Suppressor macrophage treated with lipopolysaccharide for 1 hour (primary cell): Measurements from ENCODE around the gene LRRC2.
A peak's percentile ranks its signal among the peaks of the same experiment; 100 is the strongest.
"Not testable (repeated sequence)": the region's sequence is repeated elsewhere in the genome, so short reads cannot be mapped to it uniquely, and the experiment has no call there.

Experiments used
- DNase-seq, 3 donors: peaks; one replicate each; pipeline ENCODE4 v3.0.0-alpha.2; 2020 to 2022

LRRC2 gene

DNA sequence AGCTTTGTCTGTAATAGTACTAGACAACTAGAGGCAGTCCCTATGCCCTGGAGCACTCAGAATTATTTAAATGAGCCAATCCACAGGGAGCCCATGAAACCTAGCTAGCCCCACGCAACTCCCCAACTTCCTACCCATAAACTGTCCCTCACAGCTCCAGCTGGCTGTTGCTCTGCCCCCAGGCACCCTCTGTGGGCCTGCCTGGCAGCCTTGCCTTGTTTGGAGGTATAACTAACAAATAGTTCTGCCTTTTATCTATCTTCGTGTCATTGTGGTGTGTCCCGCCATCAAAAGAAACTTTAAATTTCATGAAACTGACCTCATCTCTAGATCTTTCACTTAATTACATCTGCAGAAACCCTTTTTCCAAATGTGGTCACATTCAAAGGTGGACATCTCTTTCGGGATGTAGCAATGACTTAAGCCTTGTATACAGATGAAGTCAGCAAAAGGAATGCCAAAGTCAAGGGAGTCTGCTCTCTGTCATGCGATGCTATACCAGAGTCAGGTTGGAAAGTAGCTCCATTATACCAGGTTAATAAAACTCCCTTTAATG is 70.1 kb downstream of the LRRC2 start:
- DNase-seq = no peak

DNA sequence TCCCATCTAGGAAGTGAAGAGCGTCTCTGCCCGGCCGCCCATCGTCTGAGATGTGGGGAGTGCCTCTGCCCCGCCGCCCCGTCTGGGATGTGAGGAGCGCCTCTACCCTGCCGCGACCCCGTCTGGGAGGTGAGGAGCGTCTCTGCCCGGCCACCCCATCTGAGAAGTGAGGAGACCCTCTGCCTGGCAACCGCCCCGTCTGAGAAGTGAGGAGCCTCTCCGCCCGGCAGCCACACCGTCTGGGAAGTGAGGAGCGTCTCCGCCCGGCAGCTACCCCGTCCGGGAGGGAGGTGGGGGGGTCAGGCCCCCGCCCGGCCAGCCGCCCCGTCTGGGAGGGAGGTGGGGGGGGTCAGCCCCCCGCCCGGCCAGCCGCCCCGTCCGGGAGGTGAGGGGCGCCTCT is 71.6 kb downstream of the LRRC2 start:
- not testable (repeated sequence) for DNase-seq

DNA sequence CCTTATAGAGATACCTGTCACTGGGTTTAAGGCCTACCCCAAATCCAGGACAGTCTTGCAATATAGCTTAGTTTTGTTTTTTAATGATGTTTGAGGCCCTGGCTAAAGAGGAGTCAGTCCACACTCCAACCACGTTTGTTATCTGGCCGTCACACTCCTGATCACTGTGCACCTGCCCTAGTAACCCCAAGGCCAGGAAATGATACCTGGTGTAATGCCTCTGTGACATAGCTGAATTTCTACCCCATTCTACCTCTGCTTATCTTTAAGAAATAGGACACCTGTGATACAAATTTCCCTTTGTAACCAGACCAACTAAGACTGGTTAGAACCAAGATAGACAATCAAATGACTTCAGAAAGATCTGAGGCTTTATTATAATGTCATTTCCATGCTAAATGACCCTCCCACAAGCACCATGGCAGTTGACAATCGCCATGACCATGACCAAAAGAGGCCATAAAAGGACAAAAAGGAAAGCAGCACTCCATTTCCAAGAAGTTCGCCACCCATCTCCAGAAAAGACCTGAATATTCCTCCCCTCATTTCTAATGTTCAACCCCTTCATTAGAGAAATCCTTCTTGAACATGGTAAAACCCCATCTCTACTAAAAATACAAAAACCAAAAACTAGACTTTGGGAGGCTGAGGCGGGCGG is 73.1 kb downstream of the LRRC2 start:
- no peak for DNase-seq

DNA sequence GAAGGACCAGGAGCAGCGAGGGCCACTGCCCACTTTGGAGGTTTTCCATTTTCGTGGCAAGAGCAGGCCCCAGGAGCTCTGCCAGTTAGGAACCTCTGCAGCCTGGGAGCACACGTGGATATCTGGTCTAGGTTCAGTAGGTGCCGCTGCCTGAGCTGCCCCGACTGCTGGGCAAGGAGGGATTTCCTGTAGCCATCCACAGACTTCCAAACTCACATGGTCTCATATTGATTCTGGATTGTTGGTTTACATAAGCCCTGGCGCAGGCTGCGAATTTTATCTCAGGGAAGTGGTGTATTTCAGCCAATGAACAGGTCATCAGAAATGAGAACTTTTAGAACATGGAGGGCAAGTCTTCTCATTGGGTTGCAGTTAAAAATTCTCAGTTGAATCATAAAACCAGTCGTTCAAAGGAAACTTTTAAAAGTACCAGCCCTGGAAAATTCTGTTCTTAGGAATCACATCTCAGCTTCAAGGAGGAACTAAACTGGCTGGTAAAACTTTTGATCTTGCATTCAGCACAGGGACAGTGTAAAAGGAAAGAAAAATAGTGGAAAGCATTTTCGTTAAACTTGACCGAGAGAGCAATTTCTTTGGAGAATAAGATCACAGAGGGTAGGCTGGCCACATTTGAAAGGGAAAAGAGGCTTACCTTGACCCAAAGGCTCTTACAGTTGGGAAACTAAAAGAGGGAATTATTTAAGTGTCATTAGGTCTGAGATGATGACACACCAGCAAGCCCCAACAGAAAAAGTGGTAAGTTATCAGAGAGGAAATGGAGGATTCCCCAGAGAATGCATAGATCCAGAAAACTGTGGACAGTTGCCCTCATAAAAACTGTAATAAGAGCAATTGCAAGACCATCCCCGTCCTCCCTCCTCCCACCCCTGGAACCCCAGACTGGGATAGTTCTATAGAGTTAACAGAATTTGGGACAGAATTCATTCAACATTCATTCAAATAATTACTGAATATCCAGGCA is 74.7 kb downstream of the LRRC2 start:
- DNase-seq = peak in 1 of 3 donors; percentile 35

DNA sequence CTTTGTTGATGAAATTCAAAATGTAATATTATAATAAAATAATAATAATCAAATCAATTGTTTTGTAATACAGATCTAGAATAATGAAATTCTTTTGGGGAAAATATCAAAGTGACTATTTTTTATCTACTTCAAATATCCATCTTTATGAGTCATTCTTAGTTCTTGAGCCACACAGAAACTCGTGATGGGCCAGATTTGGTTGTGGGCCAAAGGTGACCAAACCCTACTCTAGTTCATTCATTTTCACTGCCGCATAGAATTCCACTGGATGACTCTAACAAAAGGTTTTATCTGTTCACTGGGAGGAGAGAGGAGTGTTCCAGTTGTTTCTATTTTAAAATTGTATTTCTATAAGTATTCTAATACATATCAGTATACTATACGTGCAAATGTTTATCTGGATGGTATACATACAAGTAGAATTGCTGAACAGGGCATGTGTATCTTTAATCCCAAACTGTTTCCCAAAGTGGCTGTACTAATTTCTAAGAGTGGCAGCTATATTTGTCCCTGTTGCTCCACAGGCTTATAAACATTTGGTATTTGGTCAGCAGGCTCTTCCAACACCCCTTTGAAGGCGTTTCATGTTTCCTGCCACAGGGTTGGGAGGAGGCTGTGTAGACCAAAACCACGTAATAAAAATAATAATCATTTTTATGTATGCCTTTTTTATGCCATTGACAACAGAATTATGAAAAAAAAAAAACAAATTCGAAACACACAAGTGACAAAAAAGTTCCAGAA is 75.6 kb downstream of the LRRC2 start:
- peak in 1 of 3 donors; percentile 15 for DNase-seq

DNA sequence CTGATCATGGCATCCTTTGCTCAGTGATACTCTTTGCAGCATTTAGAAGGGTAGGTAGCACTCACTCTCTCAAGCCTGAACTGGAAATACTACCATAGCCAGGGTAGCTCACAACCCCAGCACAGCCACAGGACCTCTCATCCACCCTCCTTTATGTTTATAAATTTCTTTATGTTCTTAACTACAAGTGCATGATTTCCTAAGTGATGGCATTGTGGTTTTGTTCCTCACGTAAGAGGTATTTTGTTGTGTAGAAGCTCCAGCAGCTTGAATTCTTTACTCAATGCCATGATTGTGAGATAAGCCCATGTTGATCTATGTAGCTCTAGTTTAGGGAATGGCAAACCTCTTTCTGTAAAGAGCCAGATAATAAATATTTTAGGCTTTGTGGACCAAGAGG is 76.2 kb downstream of the LRRC2 start:
- DNase-seq = no peak

DNA sequence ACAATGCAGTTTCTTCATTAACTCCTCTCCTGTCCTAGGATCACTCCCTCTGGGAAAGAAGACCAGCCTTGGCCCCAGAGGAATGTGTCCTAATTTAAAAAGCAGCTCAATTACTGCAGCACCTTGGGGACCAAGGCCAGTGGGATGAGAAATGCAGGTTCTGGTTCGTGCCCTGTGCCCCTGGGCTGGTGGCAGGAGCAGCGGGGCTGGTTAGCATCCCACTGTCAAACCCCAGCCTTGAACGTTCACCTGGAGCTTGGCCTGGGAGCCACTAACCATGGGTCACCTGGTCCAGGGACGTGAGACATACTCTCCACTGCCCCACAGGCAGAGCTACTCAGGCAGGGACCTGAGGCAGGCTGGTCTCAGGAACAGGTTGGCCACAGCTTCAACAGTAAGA is 76.7 kb downstream of the LRRC2 start:
- DNase-seq = no peak

DNA sequence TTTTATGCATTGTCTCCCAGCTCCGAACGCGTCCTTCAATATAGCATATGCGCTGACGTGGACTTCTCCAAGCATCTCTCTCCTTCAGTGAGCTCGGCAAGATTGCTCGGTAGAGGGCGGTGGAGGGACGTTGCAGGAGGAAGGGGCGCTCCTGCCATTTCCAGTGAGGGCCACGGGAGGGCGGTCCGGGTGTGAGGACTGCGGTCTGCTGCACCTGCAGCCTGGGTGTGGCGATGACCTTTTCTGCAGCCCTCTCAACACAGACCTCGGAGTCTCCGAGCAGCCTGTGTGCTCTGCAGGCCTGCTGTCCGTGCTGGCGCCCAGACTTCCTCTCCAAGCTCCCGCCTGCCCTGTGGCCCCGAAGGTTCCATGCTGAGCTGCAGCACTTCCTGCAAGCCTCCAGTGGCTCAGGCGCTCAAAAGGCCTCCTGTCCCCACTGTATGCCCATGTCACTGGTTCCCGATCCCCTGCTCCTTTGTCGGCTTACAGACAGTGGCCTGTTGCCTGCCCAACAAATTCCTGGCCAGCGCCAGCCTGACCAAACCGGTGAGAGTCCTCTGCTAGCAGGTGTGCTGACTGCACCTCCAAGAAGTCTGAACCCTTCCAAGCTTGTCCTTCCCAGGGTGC is 77.3 kb downstream of the LRRC2 start:
- peak; percentile 91 to 96 (median 94) for DNase-seq

DNA sequence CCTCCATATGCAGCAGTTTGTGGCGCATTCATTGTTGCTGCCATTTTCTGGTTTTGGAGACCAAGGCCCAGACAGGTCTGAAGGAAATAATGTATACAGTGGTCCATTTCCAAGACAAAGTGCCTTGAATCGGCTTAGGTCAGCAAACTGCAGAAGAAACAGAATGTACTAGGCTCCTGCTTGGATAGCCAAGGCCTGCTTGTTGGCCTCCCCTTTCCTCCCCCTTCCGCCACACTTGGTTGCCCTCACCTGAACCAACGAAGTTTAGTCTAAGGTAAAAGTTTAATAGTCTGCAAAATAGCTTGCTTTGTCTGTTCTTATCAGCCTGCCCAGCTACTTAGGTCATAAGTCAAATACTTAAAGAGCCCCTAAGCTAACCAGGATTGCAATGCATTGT is 80.3 kb downstream of the LRRC2 start:
- DNase-seq = no peak

DNA sequence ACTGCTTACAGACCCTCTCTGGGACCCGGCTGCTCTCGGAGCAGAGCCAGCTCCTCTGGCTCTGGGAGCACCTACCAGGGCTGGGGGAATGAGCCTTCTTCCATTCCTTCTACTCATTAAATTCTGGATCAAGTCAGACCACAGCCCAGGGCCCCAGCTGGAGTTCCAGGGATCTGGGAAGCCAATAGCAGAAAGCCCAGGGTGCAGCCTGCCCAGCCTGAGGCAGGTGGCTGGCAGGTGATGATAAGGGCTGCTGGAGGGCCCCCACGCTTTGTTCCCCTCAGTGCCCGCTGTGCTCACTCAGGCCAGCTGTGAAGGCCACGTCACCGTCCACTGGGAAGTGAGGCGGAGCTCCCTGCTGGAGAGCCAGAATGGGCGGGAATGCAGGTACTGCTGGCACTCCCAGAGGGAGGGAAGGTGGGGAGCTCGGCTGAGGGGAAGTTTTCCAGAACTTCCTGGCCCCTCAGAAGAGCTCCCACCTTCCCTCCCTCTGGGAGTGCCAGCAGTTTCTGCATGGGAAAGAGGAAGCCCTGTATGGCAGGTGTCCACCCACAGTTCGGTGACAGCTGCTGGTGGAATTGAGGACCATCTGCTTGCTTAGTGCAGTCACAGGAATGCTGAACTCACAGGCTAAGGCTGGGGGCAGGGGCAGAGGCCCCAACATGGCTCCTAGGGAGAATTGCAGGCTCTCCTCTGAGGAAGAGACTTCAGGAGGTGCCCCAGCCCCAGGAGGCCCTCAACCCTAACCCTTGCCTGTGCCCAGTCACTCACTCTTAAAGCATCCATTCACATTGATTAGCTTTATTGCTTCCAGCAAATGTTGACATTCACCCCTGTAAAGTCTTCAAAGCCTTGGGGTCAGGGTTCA is 81.0 kb downstream of the LRRC2 start:
- no peak for DNase-seq

DNA sequence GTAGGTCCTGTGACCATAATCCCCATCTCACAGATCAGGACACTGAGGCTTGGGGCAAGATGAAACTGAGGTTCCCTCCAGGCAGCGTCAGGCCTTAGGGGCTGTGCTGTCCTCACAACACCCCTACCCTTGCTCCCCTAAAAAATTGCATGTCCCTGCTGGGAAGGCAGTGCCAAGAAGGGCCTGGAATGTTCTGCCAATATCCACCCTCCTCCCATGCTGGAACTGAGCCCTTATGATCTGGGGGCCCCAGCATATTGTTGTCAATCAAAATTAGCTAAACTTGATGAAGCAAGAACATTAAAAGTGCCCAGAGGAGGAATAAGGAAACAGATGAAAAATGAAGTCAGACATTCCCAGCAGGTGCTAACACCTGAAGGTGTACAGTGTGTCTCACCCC is 81.7 kb downstream of the LRRC2 start:
- no peak for DNase-seq

DNA sequence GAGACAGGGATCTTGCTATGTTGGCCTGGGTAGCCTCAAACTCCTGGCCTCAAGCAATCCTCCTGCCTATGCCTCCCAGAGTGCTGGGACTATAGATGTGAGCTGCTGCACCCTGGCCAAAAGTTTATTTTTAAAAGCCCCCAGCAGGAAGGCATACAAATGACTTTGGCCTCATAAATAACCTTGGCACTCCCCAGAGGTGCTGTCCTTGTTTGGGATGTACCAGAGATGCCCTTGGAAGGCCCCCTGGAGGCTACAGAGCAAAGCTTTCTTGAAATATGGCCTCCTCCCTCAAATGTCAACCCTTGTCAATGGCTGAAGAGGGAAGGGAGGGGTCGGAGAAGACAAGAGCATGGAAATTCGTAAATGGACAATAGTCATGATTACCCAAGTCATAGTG is 82.3 kb downstream of the LRRC2 start:
- no peak for DNase-seq

DNA sequence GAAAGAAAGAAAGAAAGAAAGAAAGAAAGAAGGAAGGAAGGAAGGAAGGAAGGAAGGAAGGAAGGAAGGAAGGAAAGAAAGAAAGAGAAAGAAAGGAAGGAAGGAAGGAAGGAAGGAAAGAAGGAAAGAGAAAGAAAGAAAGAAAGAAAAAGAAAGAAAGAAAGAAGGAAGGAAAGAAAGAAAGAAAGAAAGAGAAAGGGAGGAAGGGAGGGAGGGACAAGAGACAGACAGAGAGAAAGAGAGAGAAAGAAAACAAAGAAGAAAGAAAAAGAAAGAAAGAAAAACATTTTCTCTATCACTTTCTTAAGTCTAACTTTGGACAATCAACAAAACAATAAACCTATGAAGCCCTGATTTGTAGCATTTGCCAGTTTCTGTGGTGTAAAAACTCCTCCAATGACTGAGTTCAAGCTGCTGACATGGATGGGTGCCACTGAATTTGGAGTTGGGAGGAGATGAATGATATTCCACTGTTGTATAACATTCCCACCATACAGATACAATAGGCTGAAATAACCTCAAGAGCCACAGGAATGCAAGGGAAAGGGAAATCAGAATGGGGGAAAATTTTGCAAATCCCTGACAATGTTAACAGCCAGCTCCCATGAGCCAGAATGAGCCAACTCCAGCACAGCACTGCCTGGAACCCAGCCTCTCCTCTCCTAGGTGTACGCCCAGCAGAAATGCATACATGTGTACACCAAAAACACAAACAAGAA is 83.3 kb downstream of the LRRC2 start:
- no peak for DNase-seq

DNA sequence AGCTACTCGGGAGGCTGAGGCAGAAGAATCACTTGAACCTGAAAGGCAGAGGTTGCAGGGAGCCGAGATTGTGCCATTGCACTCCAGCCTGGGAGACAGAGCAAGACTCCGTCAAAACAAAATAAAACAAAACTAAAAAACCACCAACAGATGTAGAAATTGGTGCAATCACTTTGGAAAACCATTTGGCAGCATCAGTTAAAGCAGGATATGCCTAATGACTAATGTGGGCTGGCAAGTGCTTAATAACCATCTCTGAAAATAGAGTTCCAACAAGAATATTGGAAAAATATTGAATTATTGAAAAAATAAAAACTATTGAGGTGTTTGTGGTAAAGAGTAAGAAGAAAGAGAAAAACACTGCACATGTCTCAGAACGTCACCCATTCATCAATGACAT is 84.5 kb downstream of the LRRC2 start:
- DNase-seq = no peak

DNA sequence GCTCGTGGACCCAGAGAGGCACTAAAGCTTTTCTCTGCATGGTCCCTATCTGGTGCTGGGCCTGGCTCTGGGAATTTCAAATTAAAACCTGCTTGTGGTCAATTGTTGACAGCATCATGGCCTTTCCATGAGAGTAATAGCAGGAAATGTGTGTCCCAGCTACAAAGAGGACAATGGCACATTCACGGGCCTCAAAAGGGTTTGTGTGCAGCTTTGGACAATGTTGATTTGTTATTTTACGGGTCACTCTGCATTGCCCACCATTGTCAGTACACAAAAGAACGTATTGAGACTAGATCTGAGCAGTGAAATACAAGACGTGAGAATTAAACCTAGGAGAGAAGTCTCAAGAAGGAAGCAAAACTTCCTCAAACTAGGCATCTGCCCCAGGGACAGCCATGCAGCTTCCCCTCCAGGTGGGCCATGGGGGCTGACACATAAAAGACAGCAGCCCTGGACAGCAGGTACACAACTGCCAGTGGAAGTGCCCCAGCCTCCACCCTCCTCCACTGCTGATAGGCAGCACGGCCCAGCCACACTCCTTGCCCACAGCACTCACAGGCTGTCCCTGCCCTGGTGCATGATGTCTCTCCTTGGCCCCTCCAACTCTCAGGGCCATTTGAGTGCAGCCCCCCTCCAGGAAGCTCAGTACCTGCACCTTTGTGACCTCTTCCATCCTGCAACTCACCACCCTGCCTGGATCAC is 85.5 kb downstream of the LRRC2 start:
- no peak for DNase-seq

DNA sequence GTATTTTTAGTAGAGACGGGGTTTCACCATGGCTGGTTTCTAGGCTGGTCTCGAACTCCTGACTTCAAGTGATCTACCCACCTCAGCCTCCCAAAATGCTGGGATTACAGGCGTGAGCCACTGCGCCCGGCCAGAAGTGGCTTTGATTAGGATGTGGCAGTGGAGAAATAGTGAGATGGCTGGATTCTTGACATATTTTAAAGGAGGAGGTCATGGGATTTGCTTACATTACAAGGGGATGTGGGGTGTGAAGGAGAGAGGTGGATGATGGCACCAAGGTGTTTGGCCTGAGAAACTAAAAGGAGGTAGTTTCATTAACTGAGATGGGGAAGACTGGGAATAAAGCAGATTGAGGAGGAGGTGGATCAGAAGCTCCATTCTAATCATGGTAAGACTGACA is 86.4 kb downstream of the LRRC2 start:
- no peak for DNase-seq

DNA sequence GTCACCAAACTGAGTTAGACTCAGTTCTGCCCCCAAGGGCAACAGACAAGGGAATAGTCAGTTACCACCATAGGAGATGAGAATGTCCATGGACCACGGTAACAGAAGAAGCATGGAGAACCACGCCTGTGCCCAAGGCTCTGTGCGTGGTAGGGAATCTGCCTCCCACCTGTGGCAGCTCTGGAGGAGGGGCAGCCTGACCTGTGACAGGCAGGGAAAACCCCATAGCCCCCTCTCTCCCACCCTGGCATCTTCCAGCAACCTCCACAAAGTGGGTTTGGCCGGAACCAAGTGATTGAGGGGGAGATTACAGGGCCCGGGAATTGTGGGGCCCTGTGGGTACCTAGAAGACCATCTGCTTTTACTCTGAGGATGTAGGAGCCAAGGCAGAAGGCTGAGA is 87.1 kb downstream of the LRRC2 start:
- no peak for DNase-seq

DNA sequence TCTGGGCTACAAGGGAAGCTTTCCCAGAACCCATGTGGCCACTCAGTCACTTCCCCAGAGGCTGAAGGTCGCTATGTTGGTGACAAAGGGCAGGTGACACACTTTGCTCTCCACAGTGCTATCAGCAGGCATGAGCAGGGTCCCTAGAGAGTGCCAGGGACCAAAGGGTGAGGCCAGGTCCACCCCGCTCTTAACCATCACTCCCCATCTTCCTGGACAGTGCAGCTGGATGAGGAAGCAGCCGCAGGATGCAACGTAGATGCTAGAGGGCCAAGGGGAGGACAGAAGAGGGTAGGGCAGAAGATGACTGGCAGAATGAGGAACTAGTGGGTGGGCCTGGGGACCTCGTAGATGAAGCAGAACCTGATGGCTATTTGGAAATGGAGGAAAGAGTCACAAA is 87.8 kb downstream of the LRRC2 start:
- DNase-seq = peak in 1 of 3 donors; percentile 27

DNA sequence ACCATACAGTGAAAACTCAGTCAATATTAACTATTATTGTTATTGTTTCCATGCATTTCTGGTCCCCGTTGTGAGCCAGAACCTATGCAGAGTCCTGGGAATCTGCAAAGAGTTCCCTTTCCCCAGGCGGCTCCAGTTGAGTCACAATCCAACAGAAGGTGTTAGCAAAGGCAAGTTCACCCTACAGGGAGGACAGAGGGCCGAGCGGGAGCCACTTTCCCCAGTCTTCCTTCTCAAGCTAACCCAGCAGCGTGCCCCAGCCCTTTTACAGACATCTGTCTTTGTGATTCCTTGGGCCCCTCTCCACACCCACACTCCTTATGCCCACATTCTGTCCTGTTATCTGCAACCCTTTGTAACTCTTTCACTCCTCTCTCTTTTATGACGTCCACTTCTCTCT is 88.3 kb downstream of the LRRC2 start:
- DNase-seq = no peak

DNA sequence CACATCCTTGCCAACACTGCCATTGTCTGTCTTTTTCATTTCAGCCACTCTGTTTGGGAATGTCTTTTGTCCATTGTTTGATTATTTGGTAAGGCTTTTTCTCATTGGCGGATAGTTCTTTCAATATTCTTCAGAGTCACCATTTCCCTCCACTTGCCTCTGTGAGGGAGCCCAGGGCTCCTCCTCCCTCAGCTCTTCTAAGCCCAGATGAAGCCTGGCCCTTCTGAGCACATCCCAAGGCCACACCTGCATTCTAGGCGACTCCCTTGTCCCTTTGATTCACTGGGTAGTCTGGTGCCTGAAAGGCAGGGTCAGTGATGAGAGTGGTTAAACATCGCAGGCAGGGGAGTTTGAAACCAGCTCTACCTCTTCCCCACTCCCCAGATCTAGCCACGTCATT is 89.0 kb downstream of the LRRC2 start:
- no peak for DNase-seq
